HepG2 (cell line): ENCODE data around the gene KCNIP4. TPM values are rescaled to one million over a fixed set of nuclear protein-coding genes. Genes with fewer than 3 reads are reported as not detected.

ENCODE experiments used
- ATAC-seq: fragments of 200-7000 bp; cut with Tn5 transposase; 3 replicates; pipeline ENCODE4 v1.9.1; 2020; ENCODE audit warnings: mild to moderate bottlenecking, moderate library complexity
- BruUV-seq: library from RNA; stranded (reverse); fragments of 400-500 nt; replicated peaks from 2 replicates; lab custom pipeline; 2021; lab: Mats Ljungman, UMichigan
- CTCF ChIA-PET: fragments of 300-600 bp; formaldehyde crosslinking; extraction: SDS; loops from one replicate; lab custom pipeline; 2021; ENCODE audit warnings: low total read pairs, inconsistent platforms, low intra/inter-chr PET ratio; lab: Yijun Ruan, JAX
- POLR2A ChIA-PET: fragments of 350-600 bp; sonication (Branson Sonifier 250); formaldehyde crosslinking; loops from one replicate; lab custom pipeline; 2020; ENCODE audit warnings: antibody characterized with exemption, inconsistent platforms; lab: Yijun Ruan, JAX
- DNase-seq: peaks from one replicate; pipeline ENCODE4 v3.0.0-alpha.2; 2015; ENCODE audit warnings: low spot score
- FAIRE-seq: peaks from 3 replicates; lab custom pipeline; 2011; peaks lifted over from hg19 to GRCh38; lab: Jason Lieb, UNC
- H2AFZ ChIP-seq: one replicate; pipeline ENCODE4 v1.6.1; 2011; ENCODE audit warnings: low read length, inconsistent platforms
- H3K27ac ChIP-seq: fragments of 300-600 bp; 3 replicates; pipeline ENCODE4 v1.8.0; 2011; ENCODE audit warnings: mixed run types, mild to moderate bottlenecking, mixed read lengths, low read length, inconsistent platforms; ENCODE audit not compliant: insufficient read depth; ENCODE audit errors: extremely low read length
- H3K27me3 ChIP-seq, 2 experiments: fragments of 200-600 bp in 1 of 2; 2 replicates in 1 of 2; 3 replicates in 1 of 2; pipeline versions ENCODE4 v1.6.0 to v1.8.0; 2011; ENCODE audit warnings: low read length in 2 of 2, mild to moderate bottlenecking in 2 of 2, moderate library complexity in 2 of 2, inconsistent platforms in 1 of 2; ENCODE audit not compliant: insufficient read depth in 2 of 2, control insufficient read depth in 1 of 2
- H3K36me3 ChIP-seq, 2 experiments: fragments of 200-600 bp in 1 of 2; replicated peaks in 1 of 2; 2 replicates in 1 of 2; 3 replicates in 1 of 2; pipeline versions ENCODE4 v1.5.1 to v1.8.0; 2011; ENCODE audit warnings: low read length in 2 of 2, inconsistent platforms in 1 of 2; ENCODE audit not compliant: insufficient read depth in 2 of 2, control insufficient read depth in 1 of 2
- H3K4me1 ChIP-seq: 2 replicates; pipeline ENCODE4 v1.5.1; 2012; ENCODE audit warnings: low read length, inconsistent platforms; ENCODE audit not compliant: insufficient read depth
- H3K4me2 ChIP-seq: 2 replicates; pipeline ENCODE4 v1.6.0; 2011; ENCODE audit warnings: low read depth, low read length, inconsistent platforms
- H3K4me3 ChIP-seq, 3 experiments: fragments of 200-600 bp in 1 of 3; sonication (generic), shearing (Covaris generic) in 1 of 3; replicated peaks in 1 of 3; 2 replicates each; pipeline ENCODE4 v1.5.1; 2011 to 2016; ENCODE audit warnings: low read length in 3 of 3, inconsistent platforms in 2 of 3, low read depth in 2 of 3, mild to moderate bottlenecking in 2 of 3, control low read depth in 1 of 3, mixed read lengths in 1 of 3; ENCODE audit not compliant: insufficient read depth in 1 of 3
- H3K79me2 ChIP-seq: one replicate; pipeline ENCODE4 v1.6.1; 2011; ENCODE audit warnings: low read length, inconsistent platforms; ENCODE audit not compliant: insufficient read depth
- H3K9ac ChIP-seq: 2 replicates; pipeline ENCODE4 v1.6.0; 2011; ENCODE audit warnings: mild to moderate bottlenecking, low read depth, low read length, inconsistent platforms; ENCODE audit not compliant: insufficient read depth
- H3K9me3 ChIP-seq: 2 replicates; pipeline ENCODE4 v1.5.1; 2012; ENCODE audit warnings: mild to moderate bottlenecking, low read length
- H4K20me1 ChIP-seq: 2 replicates; pipeline ENCODE4 v1.6.0; 2011; ENCODE audit warnings: inconsistent platforms, mild to moderate bottlenecking, low read length, moderate library complexity; ENCODE audit not compliant: insufficient read depth
- TFAP4 ChIP-seq: sonication (generic); IDR thresholded peaks from 2 replicates; pipeline ENCODE4 v1.6.1; 2016; ENCODE audit warnings: low read depth, borderline replicate concordance
- ZBTB40 ChIP-seq, 2 experiments: fragments of 450-650 bp in 1 of 2; sonication (generic) in 1 of 2; formaldehyde crosslinking in 1 of 2; IDR thresholded peaks; 2 replicates each; pipeline versions ENCODE4 v1.6.1 to v1.8.0; 2016 to 2022; ENCODE audit warnings: antibody characterized with exemption in 1 of 2, mild to moderate bottlenecking in 1 of 2, missing genetic modification reagents in 1 of 2
- WGBS: methylation state at CpG from one replicate; pipeline ENCODE4 v1.1.6; 2017; ENCODE audit warnings: low lambda C conversion rate; 5-methylcytosine and 5-hydroxymethylcytosine counted together
- in situ Hi-C: cut with HindIII; loops from 2 replicates; pipeline ENCODE4 v1.10.0; 2017; ENCODE audit warnings: low pct_unique_long_range_greater_than_20kb; ENCODE audit not compliant: extremely low pct_ligation_motif_present
- intact Hi-C: fragments of 100-400 bp; cut with micrococcal nuclease; formaldehyde crosslinking; loops from one replicate; pipeline ENCODE4 v1.10.0; 2022; ENCODE audit not compliant: unreplicated experiment
- polyA plus RNA-seq, 8 experiments: library from polyadenylated mRNA; depleted of rRNA in 3 of 8; stranded (reverse) in 7 of 8; unstranded in 1 of 8; fragments of >200 nt; fragmentation: Illumina TruSeq in 4 of 8; extraction: Trizol in 4 of 8; gene quantifications; 2 replicates each; pipeline versions ENCODE4 v1.2.1 to v1.2.3, GENCODE V29; 2011 to 2016; ENCODE audit warnings: low read depth in 4 of 8, missing spikeins in 1 of 8, mixed read lengths in 1 of 8; ENCODE audit not compliant: insufficient read depth in 1 of 8
- total RNA-seq, 5 experiments: library from RNA; depleted of rRNA; stranded (reverse); fragments of >200 nt; fragmentation: Illumina TruSeq; extraction: Trizol; gene quantifications; 2 replicates each; pipeline ENCODE4 v1.2.3, GENCODE V29; 2016; ENCODE audit warnings: low read depth in 1 of 5

The KCNIP4 gene
- total and polyA plus RNA-seq, 2 of the 13 experiments (the other 11 are each of a cell fraction or from before 2014, with no cell fraction given): 0.09 TPM; not detected in 1

GRCh38 chr4:21554500-21554899 lies 394.1 kb downstream of the KCNIP4 start (continued):
- TF ChIP-seq ZBTB40 (IDR thresholded peaks at IDR 0.05) (no peak), ZBTB40 (CRISPR knock-in tag; IDR thresholded peaks at IDR 0.05) (no peak)

GRCh38 chr4:21554066-21554465 lies 394.5 kb downstream of the KCNIP4 start:
- CTCF ChIA-PET: no interaction called here
- no peak for TF ChIP-seq TFAP4
- TF ChIP-seq, all 625 proteins: peak for 0
- intact Hi-C loops (no loop called here), in situ Hi-C loops (no loop called here)
- H3K79me2 ChIP-seq: no peaks in the 10 kb centered on the region
- H3K27me3 ChIP-seq: no peaks in the 10 kb centered on the region
- BruUV-seq: no TSS peak
- no peak overlapping the region for H3K4me3 ChIP-seq
- no peak for ATAC-seq
- no peak for FAIRE-seq
- POLR2A ChIA-PET: no interaction called here
- H3K36me3 ChIP-seq: no peaks in the 10 kb centered on the region
- no peaks in the 10 kb centered on the region for H3K4me1 ChIP-seq
- 0% methylated on average over 1 of the region's 1 CpG for WGBS
- no peak for DNase-seq
- no peaks in the 10 kb centered on the region for H3K9me3 ChIP-seq
- no peak overlapping the region for H3K4me2 ChIP-seq
- H3K9ac ChIP-seq: no peak overlapping the region
- no peak overlapping the region for H3K27ac ChIP-seq
- H2AFZ ChIP-seq: no peak overlapping the region
- no peaks in the 10 kb centered on the region for H4K20me1 ChIP-seq
